Ishikawa (cell line): ENCODE data around the gene C3orf18.

ENCODE experiments used
- CREB1 ChIP-seq: IDR thresholded peaks from 2 replicates; pipeline ENCODE4 v1.6.1; 2012; ENCODE audit warnings: low read depth
- EGR1 ChIP-seq: IDR thresholded peaks from 2 replicates; pipeline ENCODE4 v1.6.1; 2012
- EP300 ChIP-seq: IDR thresholded peaks from 2 replicates; pipeline ENCODE4 v1.6.1; 2012; ENCODE audit warnings: borderline replicate concordance
- TEAD4 ChIP-seq: IDR thresholded peaks from 2 replicates; pipeline ENCODE4 v1.6.1; 2012
- YY1 ChIP-seq: IDR thresholded peaks from 2 replicates; pipeline ENCODE4 v1.6.1; 2012; ENCODE audit warnings: low read depth

DNA sequence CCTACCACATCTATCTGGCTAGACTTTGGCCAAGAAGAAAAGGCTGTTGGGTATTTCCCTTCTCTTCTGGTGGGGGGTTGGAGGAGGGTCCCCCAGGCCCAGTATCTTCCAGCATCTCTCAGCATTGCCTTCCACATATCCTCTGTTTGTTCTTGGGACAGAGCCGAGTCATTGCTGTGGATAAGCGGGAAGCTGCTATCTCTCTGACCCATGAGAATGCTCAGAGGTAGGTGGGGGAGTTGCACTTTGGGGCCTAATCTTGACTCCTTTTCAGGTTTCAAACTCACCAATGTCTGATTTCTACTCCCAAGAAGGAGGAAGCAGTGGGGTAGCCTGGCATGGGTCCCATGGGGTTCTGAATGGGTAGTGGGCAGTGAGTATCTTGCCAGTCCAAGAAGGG lies 9.8 kb upstream of the C3orf18 start:
- TF ChIP-seq EP300 (no peak), YY1 (no peak), TEAD4 (no peak), CREB1 (no peak), EGR1 (no peak)
